ENCODE measurements around the gene PTAR1.
"Not testable (repeated sequence)": the region's sequence is repeated elsewhere in the genome, so short reads cannot be mapped to it uniquely, and the experiment has no call there.

DNA sequence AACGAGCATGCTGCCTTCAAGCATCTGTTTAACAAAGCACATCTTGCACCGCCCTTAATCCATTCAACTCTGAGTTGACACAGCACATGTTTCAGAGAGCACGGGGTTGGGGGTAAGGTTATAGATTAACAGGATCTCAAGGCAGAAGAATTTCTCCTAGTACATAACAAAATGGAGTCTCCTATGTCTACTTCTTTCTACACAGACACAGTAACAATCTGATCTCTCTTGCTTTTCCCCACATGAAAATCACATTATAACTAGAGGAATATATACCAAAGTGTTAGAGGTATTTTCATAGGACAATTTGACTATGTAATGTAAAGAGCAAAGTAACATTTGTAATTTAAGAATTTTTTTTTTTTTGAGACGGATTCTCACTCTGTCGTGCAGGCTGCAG, 4.1 kb upstream of the PTAR1 start:
- TF ChIP-seq, protein P1, sequence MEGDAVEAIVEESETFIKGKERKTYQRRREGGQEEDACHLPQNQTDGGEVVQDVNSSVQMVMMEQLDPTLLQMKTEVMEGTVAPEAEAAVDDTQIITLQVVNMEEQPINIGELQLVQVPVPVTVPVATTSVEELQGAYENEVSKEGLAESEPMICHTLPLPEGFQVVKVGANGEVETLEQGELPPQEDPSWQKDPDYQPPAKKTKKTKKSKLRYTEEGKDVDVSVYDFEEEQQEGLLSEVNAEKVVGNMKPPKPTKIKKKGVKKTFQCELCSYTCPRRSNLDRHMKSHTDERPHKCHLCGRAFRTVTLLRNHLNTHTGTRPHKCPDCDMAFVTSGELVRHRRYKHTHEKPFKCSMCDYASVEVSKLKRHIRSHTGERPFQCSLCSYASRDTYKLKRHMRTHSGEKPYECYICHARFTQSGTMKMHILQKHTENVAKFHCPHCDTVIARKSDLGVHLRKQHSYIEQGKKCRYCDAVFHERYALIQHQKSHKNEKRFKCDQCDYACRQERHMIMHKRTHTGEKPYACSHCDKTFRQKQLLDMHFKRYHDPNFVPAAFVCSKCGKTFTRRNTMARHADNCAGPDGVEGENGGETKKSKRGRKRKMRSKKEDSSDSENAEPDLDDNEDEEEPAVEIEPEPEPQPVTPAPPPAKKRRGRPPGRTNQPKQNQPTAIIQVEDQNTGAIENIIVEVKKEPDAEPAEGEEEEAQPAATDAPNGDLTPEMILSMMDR (IDR thresholded peaks at IDR 0.05 in 8 of 11, conservative IDR thresholded peaks at IDR 0.05 in 3 of 11): not testable (repeated sequence)
- not testable (repeated sequence) for TF ChIP-seq POLR2AphosphoS5 (IDR thresholded peaks at IDR 0.05)
